K562 (cell line): ENCODE measurements around the gene PIGC. TPM values are rescaled to one million over a fixed set of nuclear protein-coding genes. Genes with fewer than 3 reads are reported as not detected.

ENCODE experiments used
- ATAC-seq: fragments of 200-7000 bp; cut with Tn5 transposase; 3 replicates; pipeline ENCODE4 v1.9.1; 2020; ENCODE audit warnings: moderate library complexity
- BruUV-seq: library from RNA; stranded (reverse); fragments of 400-500 nt; replicated peaks from 2 replicates; lab custom pipeline; 2021; lab: Mats Ljungman, UMichigan
- CTCF ChIA-PET: fragments of 300-600 bp; formaldehyde crosslinking; extraction: SDS; loops from one replicate; lab custom pipeline; 2021; ENCODE audit warnings: low intra/inter-chr PET ratio; lab: Yijun Ruan, JAX
- POLR2A ChIA-PET: fragments of 300-600, 350-650 bp; sonication (Branson Sonifier 250); formaldehyde crosslinking; extraction: SDS; loops from one replicate; lab custom pipeline; 2021; ENCODE audit warnings: antibody characterized with exemption, inconsistent platforms; lab: Yijun Ruan, JAX
- DNase-seq, 4 experiments: peaks; one replicate each; pipeline versions ENCODE4 v3.0.0 to v3.0.0-alpha.2; 2011 to 2018; ENCODE audit warnings: low spot score in 3 of 4, mixed read lengths in 3 of 4; ENCODE audit errors: extremely low read depth in 1 of 4
- FAIRE-seq: peaks from 2 replicates; lab custom pipeline; 2011; peaks lifted over from hg19 to GRCh38; lab: Jason Lieb, UNC
- H2AFZ ChIP-seq: 2 replicates; pipeline ENCODE4 v1.6.0; 2011; ENCODE audit warnings: low read depth, low read length, control low read depth, inconsistent platforms
- H3K27ac ChIP-seq: fragments of 200-600 bp; 3 replicates; pipeline ENCODE4 v1.8.0; 2011; ENCODE audit warnings: low read depth, mild to moderate bottlenecking, control low read depth, inconsistent platforms, low read length, moderate library complexity, mixed read lengths; ENCODE audit errors: extremely low read depth
- H3K27me3 ChIP-seq, 2 experiments: fragments of 300-600 bp in 1 of 2; 2 replicates in 1 of 2; 3 replicates in 1 of 2; pipeline versions ENCODE4 v1.6.0 to v1.8.0; 2011; ENCODE audit warnings: inconsistent platforms in 2 of 2, low read length in 2 of 2, mild to moderate bottlenecking in 1 of 2, mixed read lengths in 1 of 2, moderate library complexity in 1 of 2; ENCODE audit not compliant: control insufficient read depth in 2 of 2, insufficient read depth in 2 of 2
- H3K36me3 ChIP-seq: fragments of 300-600 bp; 3 replicates; pipeline ENCODE4 v1.8.0; 2011; ENCODE audit warnings: mild to moderate bottlenecking, low read length, inconsistent platforms; ENCODE audit not compliant: control insufficient read depth, insufficient read depth
- H3K4me1 ChIP-seq, 2 experiments: fragments of 200-600 bp in 1 of 2; replicated peaks in 1 of 2; 2 replicates in 1 of 2; 3 replicates in 1 of 2; pipeline versions ENCODE4 v1.5.1 to v1.8.0; 2011; ENCODE audit warnings: inconsistent platforms in 2 of 2, low read length in 2 of 2, mild to moderate bottlenecking in 1 of 2, mixed read lengths in 1 of 2, moderate library complexity in 1 of 2; ENCODE audit not compliant: control insufficient read depth in 2 of 2, insufficient read depth in 2 of 2
- H3K4me2 ChIP-seq: 2 replicates; pipeline ENCODE4 v1.6.1; 2011; ENCODE audit warnings: low read length, control low read depth, inconsistent platforms, mixed read lengths; ENCODE audit not compliant: insufficient read depth
- H3K4me3 ChIP-seq: fragments of 200-600 bp; sonication (generic), shearing (Covaris generic); 2 replicates; pipeline ENCODE4 v1.5.1; 2016; ENCODE audit warnings: control low read depth, inconsistent platforms
- H3K79me2 ChIP-seq: fragments of 200-600 bp; 3 replicates; pipeline ENCODE4 v1.8.0; 2011; ENCODE audit warnings: low read length, inconsistent platforms; ENCODE audit not compliant: control insufficient read depth, insufficient read depth
- H3K9ac ChIP-seq, 2 experiments: 2 replicates each; pipeline versions ENCODE4 v1.6.0 to v1.6.1; 2011; ENCODE audit warnings: low read depth in 2 of 2, low read length in 2 of 2, control low read depth in 1 of 2, inconsistent platforms in 1 of 2, mild to moderate bottlenecking in 1 of 2, mixed read lengths in 1 of 2; ENCODE audit not compliant: insufficient read depth in 1 of 2
- H3K9me1 ChIP-seq: one replicate; pipeline ENCODE4 v1.6.0; 2011; ENCODE audit warnings: inconsistent platforms, mild to moderate bottlenecking, low read length, moderate library complexity; ENCODE audit not compliant: control insufficient read depth, insufficient read depth
- H3K9me3 ChIP-seq: replicated peaks from 2 replicates; pipeline ENCODE4 v1.5.1; 2011; ENCODE audit warnings: low read depth, low read length, inconsistent platforms; ENCODE audit not compliant: control insufficient read depth, insufficient read depth
- H4K20me1 ChIP-seq: replicated peaks from 2 replicates; pipeline ENCODE4 v1.6.1; 2011; ENCODE audit warnings: low read length, inconsistent platforms, mixed read lengths; ENCODE audit not compliant: control insufficient read depth, insufficient read depth
- ARHGAP35 ChIP-seq: fragments of 450-650 bp; IDR thresholded peaks from 2 replicates; pipeline ENCODE4 v1.6.1; 2018; ENCODE audit not compliant: partially characterized antibody
- BMI1 ChIP-seq: fragments of 150-350 bp; IDR thresholded peaks from 2 replicates; pipeline ENCODE4 v1.6.1; 2014; ENCODE audit warnings: low read length
- EHMT2 ChIP-seq: fragments of 450-650 bp; IDR thresholded peaks from 2 replicates; pipeline ENCODE4 v1.6.1; 2018; ENCODE audit warnings: antibody characterized with exemption
- EP400 ChIP-seq: fragments of 450-650 bp; IDR thresholded peaks from 2 replicates; pipeline ENCODE4 v1.6.1; 2017; ENCODE audit warnings: antibody characterized with exemption, mild to moderate bottlenecking, moderate library complexity
- FOXO4 ChIP-seq: fragments of 450-650 bp; formaldehyde crosslinking; IDR thresholded peaks from 2 replicates; pipeline ENCODE4 v1.4.0; 2020; ENCODE audit warnings: mild to moderate bottlenecking, moderate library complexity
- NR0B1 ChIP-seq: fragments of 450-650 bp; IDR thresholded peaks from one replicate; pipeline ENCODE4 v1.6.1; 2018; ENCODE audit warnings: mild to moderate bottlenecking, moderate library complexity; ENCODE audit not compliant: partially characterized antibody
- PCBP1 ChIP-seq: fragments of 200-400 bp; formaldehyde crosslinking; IDR thresholded peaks from 2 replicates; pipeline ENCODE4 v1.6.1; 2018; ENCODE audit warnings: mild to moderate bottlenecking, low read depth, low read length; ENCODE audit not compliant: poor library complexity, severe bottlenecking
- SIX5 ChIP-seq, 2 experiments: IDR thresholded peaks; 2 replicates each; pipeline ENCODE4 v1.6.1; 2011; ENCODE audit warnings: low read length in 2 of 2, borderline replicate concordance in 1 of 2, low read depth in 1 of 2, mild to moderate bottlenecking in 1 of 2, moderate library complexity in 1 of 2; ENCODE audit not compliant: insufficient read depth in 1 of 2
- SMARCE1 ChIP-seq: fragments of 450-650 bp; IDR thresholded peaks from 2 replicates; pipeline ENCODE4 v1.7.1; 2016; ENCODE audit warnings: mild to moderate bottlenecking
- SNIP1 ChIP-seq: fragments of 450-650 bp; IDR thresholded peaks from 2 replicates; pipeline ENCODE4 v1.7.1; 2017; ENCODE audit warnings: low read depth, mild to moderate bottlenecking
- TEAD4 ChIP-seq, 2 experiments: sonication (generic) in 1 of 2; formaldehyde crosslinking in 1 of 2; IDR thresholded peaks; 2 replicates each; pipeline versions ENCODE4 v1.6.1 to v1.8.0; 2012 to 2022; ENCODE audit warnings: borderline replicate concordance in 1 of 2, inconsistent platforms in 1 of 2, low read length in 1 of 2, mild to moderate bottlenecking in 1 of 2, missing genetic modification reagents in 1 of 2
- ZNF253 ChIP-seq: fragments of 250-450 bp; sonication (Bioruptor Pico); conservative IDR thresholded peaks from 2 replicates; pipeline ENCODE4 v1.6.1; 2021; ENCODE audit warnings: mild to moderate bottlenecking
- ZNF3 ChIP-seq: fragments of 250-450 bp; sonication (Bioruptor Pico); IDR thresholded peaks from 2 replicates; pipeline ENCODE4 v1.5.0; 2021; ENCODE audit warnings: mild to moderate bottlenecking, moderate library complexity
- ZNF311 ChIP-seq: fragments of 250-450 bp; sonication (Bioruptor Pico); IDR thresholded peaks from 2 replicates; pipeline ENCODE4 v1.4.0; 2020; ENCODE audit warnings: mild to moderate bottlenecking, moderate library complexity
- ZNF347 ChIP-seq: fragments of 450-650 bp; formaldehyde crosslinking; IDR thresholded peaks from 2 replicates; pipeline ENCODE4 v1.4.0; 2020; ENCODE audit warnings: low read depth, mild to moderate bottlenecking, moderate library complexity
- WGBS: fragments of 100-300 bp; shearing (Covaris generic); methylation state at CpG from one replicate; pipeline ENCODE4 v1.1.6; 2016; ENCODE audit warnings: low coverage, mixed read lengths; ENCODE audit not compliant: insufficient coverage; ENCODE audit errors: missing lambda C conversion rate; 5-methylcytosine and 5-hydroxymethylcytosine counted together
- in situ Hi-C: fragments of 300-500 bp; cut with MboI; formaldehyde crosslinking; loops from 4 replicates; pipeline ENCODE4 v1.15.0; 2018; ENCODE audit warnings: inconsistent platforms, mixed read lengths
- intact Hi-C: fragments of 100-400 bp; cut with micrococcal nuclease; formaldehyde crosslinking; loops from 2 replicates; pipeline ENCODE4 v1.14.2; 2022
- polyA plus RNA-seq, 8 experiments: library from polyadenylated mRNA; depleted of rRNA in 4 of 8; stranded (reverse) in 5 of 8; unstranded in 3 of 8; fragments of >200 nt; fragmentation: Nextera tagmentation in 2 of 8; fragmentation: Illumina TruSeq in 1 of 8; extraction: Ambion mirVana in 2 of 8; extraction: Trizol in 1 of 8; gene quantifications; 2 replicates each; pipeline versions ENCODE4 v1.2.1 to v1.2.3, GENCODE V29; 2011 to 2014; ENCODE audit warnings: inconsistent platforms in 1 of 8, missing spikeins in 1 of 8
- total RNA-seq, 7 experiments: library from RNA; depleted of rRNA in 6 of 7; stranded (reverse); fragments of >200 nt in 6 of 7; fragmentation: Illumina TruSeq in 2 of 7; extraction: Trizol in 2 of 7; gene quantifications; 2 replicates each; pipeline versions ENCODE4 v1.2.1 to v1.2.3, GENCODE V29; 2011 to 2021; ENCODE audit warnings: low replicate concordance in 1 of 7
- TF ChIP-seq, protein P1 (sequence below), 2 experiments: fragments of 450-650 bp; IDR thresholded peaks; 2 replicates each; pipeline ENCODE4 v1.6.1; 2016

PIGC gene
- total and polyA plus RNA-seq, 9 of the 15 experiments (the other 6 are each of a cell fraction or from before 2014, with no cell fraction given): 30.5 to 97.9 (median 54.7) TPM

- TF ChIP-seq ZNF347 (CRISPR knock-in tag): no peak
- peak; percentile 17; the same call in 1 of the 2 replicates for TF ChIP-seq EP400
- peak; percentile 92 for TF ChIP-seq TEAD4 (IDR thresholded peaks at IDR 0.05; ENCODE audit: low read length)
- no peak for TF ChIP-seq TEAD4 (CRISPR knock-in tag; IDR thresholded peaks at IDR 0.05; ENCODE audit: borderline replicate concordance)
- TF ChIP-seq EHMT2: peak; percentile 46; the same call in 1 of the 2 replicates
- peak; percentile 77; the same call in 1 of the 2 replicates for TF ChIP-seq SMARCE1
These were observed 12.5 kb upstream of the PIGC start (continued) for GRCh38 chr1:172456344-172456769.

DNA sequence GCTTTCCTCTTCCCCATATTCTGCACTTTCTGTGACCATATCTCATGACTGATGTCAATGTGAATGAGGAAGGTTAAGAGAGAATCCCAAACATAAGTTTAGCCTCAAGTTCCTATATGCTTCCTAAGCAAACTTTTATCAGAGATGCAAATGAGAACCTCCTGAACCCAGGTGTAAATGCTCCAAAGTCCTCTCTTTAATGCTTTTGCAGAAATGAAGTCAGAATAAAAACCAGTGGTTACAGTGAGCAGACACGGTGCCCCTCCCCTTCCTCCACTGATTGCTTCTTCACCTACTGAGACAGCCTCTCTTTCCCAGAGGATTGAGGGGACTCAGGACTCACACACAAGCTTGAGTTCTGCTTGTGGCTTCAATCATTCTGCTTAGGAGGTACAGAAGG, 11.6 kb upstream of the PIGC start:
- peaks cover 20 to 42% of the 10 kb centered on the region in 2 experiments for H3K4me1 ChIP-seq
- no peak for ATAC-seq
- H3K9me3 ChIP-seq: no peaks in the 10 kb centered on the region
- H4K20me1 ChIP-seq: no peaks in the 10 kb centered on the region
- no peaks in the 10 kb centered on the region for H3K79me2 ChIP-seq
- peak overlapping the region; percentile 48 for H2AFZ ChIP-seq
- FAIRE-seq: no peak
- H3K4me3 ChIP-seq: no peak overlapping the region
- WGBS: 33% methylated on average over 1 of the region's 1 CpG
- BruUV-seq: no TSS peak
- no peaks in the 10 kb centered on the region for H3K27me3 ChIP-seq
- DNase-seq: no peak
- POLR2A ChIA-PET: no interaction called here
- in situ Hi-C loops (no loop called here), intact Hi-C loops (no loop called here)
- no peak overlapping the region for H3K9ac ChIP-seq
- H3K9me1 ChIP-seq: peaks cover 8% of the 10 kb centered on the region
- H3K36me3 ChIP-seq: no peaks in the 10 kb centered on the region
- CTCF ChIA-PET: interaction anchor here (0.7 kb wide), 1 partner anchor 350 kb away, joined by 3 read pairs; no protein-coding TSS in a partner anchor
- TF ChIP-seq ARHGAP35: no peak
- no peak for TF ChIP-seq PCBP1
- TF ChIP-seq SIX5 (IDR thresholded peaks at IDR 0.05; ENCODE audit: borderline replicate concordance in 1 of 2, insufficient read depth in 1 of 2, low read depth in 1 of 2, low read length in 2 of 2): no peak
- no peak for TF ChIP-seq BMI1
- TF ChIP-seq, protein P1, sequence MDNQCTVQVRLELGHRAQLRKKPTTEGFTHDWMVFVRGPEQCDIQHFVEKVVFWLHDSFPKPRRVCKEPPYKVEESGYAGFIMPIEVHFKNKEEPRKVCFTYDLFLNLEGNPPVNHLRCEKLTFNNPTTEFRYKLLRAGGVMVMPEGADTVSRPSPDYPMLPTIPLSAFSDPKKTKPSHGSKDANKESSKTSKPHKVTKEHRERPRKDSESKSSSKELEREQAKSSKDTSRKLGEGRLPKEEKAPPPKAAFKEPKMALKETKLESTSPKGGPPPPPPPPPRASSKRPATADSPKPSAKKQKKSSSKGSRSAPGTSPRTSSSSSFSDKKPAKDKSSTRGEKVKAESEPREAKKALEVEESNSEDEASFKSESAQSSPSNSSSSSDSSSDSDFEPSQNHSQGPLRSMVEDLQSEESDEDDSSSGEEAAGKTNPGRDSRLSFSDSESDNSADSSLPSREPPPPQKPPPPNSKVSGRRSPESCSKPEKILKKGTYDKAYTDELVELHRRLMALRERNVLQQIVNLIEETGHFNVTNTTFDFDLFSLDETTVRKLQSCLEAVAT (IDR thresholded peaks at IDR 0.05): no peak
- TF ChIP-seq ZNF3: no peak
- TF ChIP-seq NR0B1: no peak
- TF ChIP-seq SNIP1: no peak
- no peak for TF ChIP-seq ZNF311 (CRISPR knock-in tag)
- TF ChIP-seq ZNF253 (CRISPR knock-in tag): no peak
- no peak for TF ChIP-seq FOXO4
- H3K4me2 ChIP-seq: no peak overlapping the region
- no peak overlapping the region for H3K27ac ChIP-seq
